Transverse colon (tissue), 4 donors: ENCODE measurements around the gene LRP1.

Experiments
- EP300 ChIP-seq: sonication (generic); formaldehyde crosslinking; IDR thresholded peaks from one replicate; pipeline ENCODE4 v1.6.1; 2017; ENCODE audit warnings: antibody characterized with exemption, low read depth
- POLR2AphosphoS5 ChIP-seq, 3 donors: sonication (generic); formaldehyde crosslinking; IDR thresholded peaks; one replicate each; pipeline ENCODE4 v1.6.1; 2016; ENCODE audit warnings: antibody characterized with exemption in 3 of 3
- TF ChIP-seq, protein P1 (sequence below), 5 experiments: fragments of 200-600 bp in 3 of 5; fragments of 450-650 bp in 2 of 5; sonication (generic) in 3 of 5; IDR thresholded peaks; 1 replicate in 2 of 5; 2 replicates in 3 of 5; pipeline ENCODE4 v1.5.1; 2016 to 2017; ENCODE audit warnings: antibody characterized with exemption in 5 of 5, inconsistent platforms in 3 of 5, mild to moderate bottlenecking in 2 of 5, moderate library complexity in 1 of 5

DNA sequence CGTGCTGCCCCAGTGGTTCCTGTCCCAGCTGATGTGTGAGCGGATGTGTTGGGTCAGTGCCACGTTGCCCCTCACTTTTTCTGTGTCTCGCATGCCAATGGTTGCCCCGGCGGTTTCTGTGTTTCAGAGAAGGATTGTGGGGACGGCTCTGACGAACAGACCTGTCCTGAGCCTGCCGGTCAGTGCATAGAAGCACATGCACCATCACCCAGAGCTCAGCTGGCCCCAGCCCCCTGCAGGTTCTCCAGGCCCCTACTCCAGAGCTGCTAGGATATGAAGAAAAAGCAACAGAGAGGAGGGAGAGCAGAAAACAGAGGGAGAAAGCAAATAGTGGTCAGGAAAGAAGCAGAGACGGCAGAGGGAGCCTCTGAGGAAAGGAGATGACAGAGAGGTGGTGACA lies 39.8 kb downstream of the LRP1 start:
- TF ChIP-seq POLR2AphosphoS5 (IDR thresholded peaks at IDR 0.05) (no peak), EP300 (no peak)
- TF ChIP-seq, protein P1, sequence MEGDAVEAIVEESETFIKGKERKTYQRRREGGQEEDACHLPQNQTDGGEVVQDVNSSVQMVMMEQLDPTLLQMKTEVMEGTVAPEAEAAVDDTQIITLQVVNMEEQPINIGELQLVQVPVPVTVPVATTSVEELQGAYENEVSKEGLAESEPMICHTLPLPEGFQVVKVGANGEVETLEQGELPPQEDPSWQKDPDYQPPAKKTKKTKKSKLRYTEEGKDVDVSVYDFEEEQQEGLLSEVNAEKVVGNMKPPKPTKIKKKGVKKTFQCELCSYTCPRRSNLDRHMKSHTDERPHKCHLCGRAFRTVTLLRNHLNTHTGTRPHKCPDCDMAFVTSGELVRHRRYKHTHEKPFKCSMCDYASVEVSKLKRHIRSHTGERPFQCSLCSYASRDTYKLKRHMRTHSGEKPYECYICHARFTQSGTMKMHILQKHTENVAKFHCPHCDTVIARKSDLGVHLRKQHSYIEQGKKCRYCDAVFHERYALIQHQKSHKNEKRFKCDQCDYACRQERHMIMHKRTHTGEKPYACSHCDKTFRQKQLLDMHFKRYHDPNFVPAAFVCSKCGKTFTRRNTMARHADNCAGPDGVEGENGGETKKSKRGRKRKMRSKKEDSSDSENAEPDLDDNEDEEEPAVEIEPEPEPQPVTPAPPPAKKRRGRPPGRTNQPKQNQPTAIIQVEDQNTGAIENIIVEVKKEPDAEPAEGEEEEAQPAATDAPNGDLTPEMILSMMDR (IDR thresholded peaks at IDR 0.05): no peak
